GM10248 (cell line): ENCODE data around the gene FSTL4.

Experiments used
- CTCF ChIA-PET: fragments of 300-600 bp; sonication (Branson Sonifier 250); formaldehyde crosslinking; extraction: SDS; loops from one replicate; lab custom pipeline; 2021; ENCODE audit warnings: antibody characterized with exemption; lab: Yijun Ruan, JAX
- POLR2A ChIA-PET: fragments of 350-650 bp; sonication (Branson Sonifier 250); formaldehyde crosslinking; extraction: SDS; loops from one replicate; lab custom pipeline; 2020; ENCODE audit warnings: antibody characterized with exemption; lab: Yijun Ruan, JAX
- DNase-seq: peaks from one replicate; pipeline ENCODE4 v3.0.0; 2012; ENCODE audit errors: extremely low spot score
- TF ChIP-seq, protein P1 (sequence below): IDR thresholded peaks from 2 replicates; pipeline ENCODE4 v1.5.1; 2012; ENCODE audit warnings: mild to moderate bottlenecking, low read depth; ENCODE audit errors: extremely low read depth, missing control alignments, control extremely low read depth

FSTL4 gene

GRCh38 chr5:133521801-133522200 is 90.5 kb downstream of the FSTL4 start:
- ChIA-PET CTCF (interaction anchor here (0.7 kb wide), 1 partner anchor 9 kb away, joined by 3 read pairs; no protein-coding TSS in a partner anchor), POLR2A (no interaction called here)
- TF ChIP-seq, protein P1, sequence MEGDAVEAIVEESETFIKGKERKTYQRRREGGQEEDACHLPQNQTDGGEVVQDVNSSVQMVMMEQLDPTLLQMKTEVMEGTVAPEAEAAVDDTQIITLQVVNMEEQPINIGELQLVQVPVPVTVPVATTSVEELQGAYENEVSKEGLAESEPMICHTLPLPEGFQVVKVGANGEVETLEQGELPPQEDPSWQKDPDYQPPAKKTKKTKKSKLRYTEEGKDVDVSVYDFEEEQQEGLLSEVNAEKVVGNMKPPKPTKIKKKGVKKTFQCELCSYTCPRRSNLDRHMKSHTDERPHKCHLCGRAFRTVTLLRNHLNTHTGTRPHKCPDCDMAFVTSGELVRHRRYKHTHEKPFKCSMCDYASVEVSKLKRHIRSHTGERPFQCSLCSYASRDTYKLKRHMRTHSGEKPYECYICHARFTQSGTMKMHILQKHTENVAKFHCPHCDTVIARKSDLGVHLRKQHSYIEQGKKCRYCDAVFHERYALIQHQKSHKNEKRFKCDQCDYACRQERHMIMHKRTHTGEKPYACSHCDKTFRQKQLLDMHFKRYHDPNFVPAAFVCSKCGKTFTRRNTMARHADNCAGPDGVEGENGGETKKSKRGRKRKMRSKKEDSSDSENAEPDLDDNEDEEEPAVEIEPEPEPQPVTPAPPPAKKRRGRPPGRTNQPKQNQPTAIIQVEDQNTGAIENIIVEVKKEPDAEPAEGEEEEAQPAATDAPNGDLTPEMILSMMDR = no peak
- DNase-seq = no peak

DNA sequence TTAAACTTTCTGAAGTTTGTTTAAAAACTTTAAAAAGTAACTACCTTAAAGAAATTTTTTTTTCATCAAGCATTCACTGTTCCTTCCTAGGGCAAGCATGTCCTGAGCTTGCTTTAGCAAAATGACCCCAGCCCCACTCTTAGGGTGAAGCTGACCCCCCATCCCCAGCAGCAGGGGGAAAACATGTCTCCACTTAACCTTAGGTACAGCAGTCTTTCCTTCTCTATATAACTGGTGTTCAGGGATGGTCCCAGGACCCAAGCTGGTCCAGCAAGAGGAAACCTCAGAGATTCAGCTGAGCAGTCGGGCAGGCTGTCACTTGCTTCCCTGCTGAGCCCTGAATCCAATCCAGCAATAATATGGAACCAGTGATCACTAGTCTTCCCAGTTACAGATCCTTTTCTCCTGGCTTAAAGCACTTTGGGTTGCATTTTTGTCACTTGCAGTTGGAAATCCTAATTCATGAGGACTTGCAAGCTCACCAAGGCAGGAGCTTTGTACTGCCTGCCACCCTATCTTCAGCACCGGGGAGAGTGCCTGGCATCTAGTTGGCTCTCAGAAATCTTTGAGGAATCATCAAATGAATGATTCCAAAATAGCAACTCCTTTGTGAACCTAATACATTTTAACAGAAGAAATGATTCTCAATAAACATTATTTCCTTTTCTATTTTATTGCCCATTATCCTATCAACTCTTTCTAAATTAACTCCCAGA is 91.2 kb downstream of the FSTL4 start:
- TF ChIP-seq, protein P1 = no peak
- no peak for DNase-seq
- CTCF ChIA-PET = no interaction called here
- POLR2A ChIA-PET = no interaction called here

GRCh38 chr5:133520062-133520461 is 92.3 kb downstream of the FSTL4 start:
- ChIA-PET POLR2A (no interaction called here), CTCF (no interaction called here)
- TF ChIP-seq, protein P1 = no peak
- no peak for DNase-seq

DNA sequence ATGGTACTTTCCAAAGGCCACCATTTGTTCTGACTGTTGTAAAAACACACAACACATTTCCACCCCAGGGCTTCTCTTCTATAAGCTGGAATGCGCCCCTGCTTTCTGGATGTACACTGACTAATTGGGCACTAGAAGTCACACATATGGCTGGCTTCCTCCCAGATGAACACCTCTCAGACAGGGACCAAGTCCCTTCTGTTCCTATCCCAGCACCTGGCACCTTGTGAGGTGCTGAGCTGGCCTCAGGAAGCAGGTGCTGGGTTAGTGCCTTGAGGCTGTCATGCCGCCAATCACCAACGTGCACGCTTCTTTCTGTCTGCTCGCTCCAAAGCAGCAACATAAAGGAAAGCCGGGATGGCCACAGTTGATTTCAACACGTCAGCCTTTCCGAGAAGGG is 93.2 kb downstream of the FSTL4 start:
- DNase-seq = no peak
- POLR2A ChIA-PET = no interaction called here
- CTCF ChIA-PET = interaction anchor here (1.1 kb wide), 1 partner anchor 9 kb away, joined by 3 read pairs; no protein-coding TSS in a partner anchor
- TF ChIP-seq, protein P1 = no peak

DNA sequence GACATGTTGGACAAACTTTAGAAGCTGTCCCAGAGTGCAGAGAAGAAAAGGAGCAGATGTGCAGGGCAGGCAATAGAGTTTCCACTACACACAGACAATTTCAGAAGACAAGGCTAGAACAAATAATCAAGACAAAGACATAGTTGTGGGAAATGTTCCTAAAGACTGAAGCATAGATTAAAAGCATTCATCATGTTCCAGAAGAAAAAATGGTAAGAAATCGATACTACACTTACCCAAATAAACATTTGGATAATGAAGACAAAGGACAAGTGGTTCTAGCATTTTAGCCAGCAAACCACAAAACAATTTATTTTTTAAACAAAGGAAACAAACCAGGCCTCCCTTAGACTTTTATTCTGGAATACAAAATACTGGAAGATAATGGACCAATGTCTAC is 97.9 kb downstream of the FSTL4 start:
- DNase-seq = no peak

DNA sequence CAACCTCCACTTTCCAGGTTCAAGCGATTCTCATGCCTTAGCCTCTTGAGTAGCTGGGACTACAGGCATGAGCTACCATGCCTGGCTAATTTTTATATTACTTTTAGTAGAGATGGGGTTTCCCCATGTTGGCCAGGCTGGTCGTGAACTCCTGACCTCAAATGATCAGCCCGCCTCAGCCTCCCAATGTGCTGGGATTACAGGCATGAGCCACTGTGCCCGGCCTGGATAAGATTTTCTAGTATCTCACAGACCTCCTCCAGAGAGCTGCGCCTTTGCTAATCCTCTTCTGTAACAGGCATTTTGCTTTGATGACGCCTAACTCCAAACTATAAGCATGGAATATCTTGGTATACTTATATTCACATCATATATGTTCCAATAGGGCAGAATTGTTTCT is 99.4 kb downstream of the FSTL4 start:
- TF ChIP-seq, protein P1 = no peak
- ChIA-PET CTCF (interaction anchor here (1.0 kb wide), 1 partner anchor 9 kb away, joined by 3 read pairs; no protein-coding TSS in a partner anchor), POLR2A (no interaction called here)
- DNase-seq = no peak

More for the DNA sequence above, 97.9 kb downstream of the FSTL4 start:
- TF ChIP-seq, protein P1 = no peak
- ChIA-PET CTCF (no interaction called here), POLR2A (no interaction called here)
